GM12878 (cell line): Measurements from ENCODE around the gene B3GALNT2. TPM values are rescaled to one million over a fixed set of nuclear protein-coding genes. Genes with fewer than 3 reads are reported as not detected.

ENCODE experiments used
- ATAC-seq: fragments of 200-7000 bp; cut with Tn5 transposase; 3 replicates; pipeline ENCODE4 v1.9.1; 2020; ENCODE audit warnings: mild to moderate bottlenecking, moderate library complexity
- BruUV-seq: library from RNA; stranded (reverse); fragments of 400-500 nt; replicated peaks from 2 replicates; lab custom pipeline; 2021; lab: Mats Ljungman, UMichigan
- CTCF ChIA-PET: fragments of 300-600 bp; sonication (Branson Sonifier 250); formaldehyde crosslinking; extraction: SDS; loops from one replicate; lab custom pipeline; 2021; ENCODE audit warnings: inconsistent platforms; lab: Yijun Ruan, JAX
- POLR2A ChIA-PET: fragments of 350-600 bp; formaldehyde crosslinking; extraction: SDS; loops from one replicate; lab custom pipeline; 2021; ENCODE audit warnings: inconsistent platforms; lab: Charles Lee
- RAD21 ChIA-PET: fragments of 300-600 bp; sonication (Branson Sonifier 250); formaldehyde crosslinking; loops from one replicate; lab custom pipeline; 2023; ENCODE audit warnings: antibody characterized with exemption; ENCODE audit not compliant: unreplicated experiment; lab: Charles Lee
- SMC1A ChIA-PET: fragments of 300-600 bp; sonication (Branson Sonifier 250); formaldehyde crosslinking; loops from one replicate; lab custom pipeline; 2023; ENCODE audit not compliant: unreplicated experiment, uncharacterized antibody; lab: Charles Lee
- DNase-seq: peaks from one replicate; pipeline ENCODE4 v3.0.0-alpha.2; 2011; ENCODE audit warnings: low read depth, low spot score
- FAIRE-seq: peaks from 3 replicates; lab custom pipeline; 2011; peaks lifted over from hg19 to GRCh38; lab: Jason Lieb, UNC
- H2AFZ ChIP-seq: 2 replicates; pipeline ENCODE4 v1.6.0; 2011; ENCODE audit warnings: low read depth, low read length, control low read depth; ENCODE audit not compliant: control insufficient read depth
- H3K27ac ChIP-seq: 2 replicates; pipeline ENCODE4 v1.5.1; 2011; ENCODE audit warnings: control low read depth; ENCODE audit not compliant: control insufficient read depth, insufficient read depth
- H3K27me3 ChIP-seq, 2 experiments: replicated peaks in 1 of 2; 2 replicates each; pipeline versions ENCODE4 v1.6.0 to v1.6.1; 2011; ENCODE audit warnings: low read length in 1 of 2; ENCODE audit not compliant: control insufficient read depth in 2 of 2, insufficient read depth in 2 of 2
- H3K36me3 ChIP-seq, 2 experiments: 2 replicates each; pipeline ENCODE4 v1.5.1; 2011; ENCODE audit warnings: low read length in 1 of 2; ENCODE audit not compliant: control insufficient read depth in 2 of 2, insufficient read depth in 2 of 2
- H3K4me1 ChIP-seq: 2 replicates; pipeline ENCODE4 v1.6.1; 2011; ENCODE audit warnings: mild to moderate bottlenecking, low read length, moderate library complexity, mixed read lengths; ENCODE audit not compliant: control insufficient read depth, insufficient read depth
- H3K4me2 ChIP-seq: 2 replicates; pipeline ENCODE4 v1.6.0; 2011; ENCODE audit warnings: control low read depth; ENCODE audit not compliant: control insufficient read depth, insufficient read depth
- H3K4me3 ChIP-seq: fragments of 200-600 bp; sonication (generic); 2 replicates; pipeline ENCODE4 v1.5.1; 2016
- H3K79me2 ChIP-seq: 2 replicates; pipeline ENCODE4 v1.6.0; 2011; ENCODE audit warnings: low read length; ENCODE audit not compliant: control insufficient read depth, insufficient read depth
- H3K9ac ChIP-seq: 2 replicates; pipeline ENCODE4 v1.8.0; 2011; ENCODE audit warnings: low read length, control low read depth, mixed read lengths; ENCODE audit not compliant: control insufficient read depth, insufficient read depth
- H3K9me3 ChIP-seq: replicated peaks from 3 replicates; pipeline ENCODE4 v1.5.1; 2011; ENCODE audit warnings: mild to moderate bottlenecking, low read length; ENCODE audit not compliant: control insufficient read depth, insufficient read depth
- H4K20me1 ChIP-seq: 2 replicates; pipeline ENCODE4 v1.6.0; 2011; ENCODE audit not compliant: control insufficient read depth, insufficient read depth
- ASH2L ChIP-seq: fragments of 300-600, 200-600 bp; sonication (generic); IDR thresholded peaks from 2 replicates; pipeline ENCODE4 v1.6.1; 2017; ENCODE audit warnings: low read depth, mild to moderate bottlenecking, borderline replicate concordance
- BCL11A ChIP-seq: IDR thresholded peaks from 2 replicates; pipeline ENCODE4 v1.6.1; 2011; ENCODE audit warnings: low read depth, low read length
- CREM ChIP-seq: IDR thresholded peaks from 2 replicates; pipeline ENCODE4 v1.6.1; 2014; ENCODE audit warnings: antibody characterized with exemption, low read depth
- FOXM1 ChIP-seq: IDR thresholded peaks from 2 replicates; pipeline ENCODE4 v1.6.1; 2012; ENCODE audit warnings: low read depth, mild to moderate bottlenecking, inconsistent platforms, low read length, moderate library complexity
- KDM1A ChIP-seq: fragments of 200-600 bp; sonication (generic); IDR thresholded peaks from 2 replicates; pipeline ENCODE4 v1.6.1; 2016; ENCODE audit warnings: borderline replicate concordance
- NFYB ChIP-seq: IDR thresholded peaks from 2 replicates; pipeline ENCODE4 v1.6.1; 2011; ENCODE audit warnings: low read depth, mild to moderate bottlenecking, low read length, improper control_type of control experiment, moderate library complexity; ENCODE audit not compliant: insufficient read depth
- PAX5 ChIP-seq: IDR thresholded peaks from 2 replicates; pipeline ENCODE4 v1.6.1; 2011; ENCODE audit warnings: low read depth, low read length, borderline replicate concordance
- YBX1 ChIP-seq: fragments of 450-650 bp; IDR thresholded peaks from 2 replicates; pipeline ENCODE4 v1.6.1; 2016; ENCODE audit warnings: antibody characterized with exemption
- ZBED1 ChIP-seq: IDR thresholded peaks from 2 replicates; pipeline ENCODE4 v1.6.1; 2016; ENCODE audit warnings: borderline replicate concordance
- WGBS: methylation state at CpG from one replicate; pipeline ENCODE4 v1.1.6; 2016; ENCODE audit warnings: low lambda C conversion rate; ENCODE audit not compliant: insufficient replicate concordance, insufficient coverage; ENCODE audit errors: missing lambda C conversion rate; 5-methylcytosine and 5-hydroxymethylcytosine counted together
- in situ Hi-C: fragments of 300-500 bp; cut with MboI; formaldehyde crosslinking; loops from 9 replicates; pipeline ENCODE4 v1.14.3; 2018; ENCODE audit warnings: mixed read lengths
- intact Hi-C: fragments of 100-400 bp; cut with micrococcal nuclease; formaldehyde crosslinking; loops from one replicate; pipeline ENCODE4 v1.14.2; 2022; ENCODE audit not compliant: unreplicated experiment
- polyA plus RNA-seq, 11 experiments: library from polyadenylated mRNA; depleted of rRNA in 4 of 11; unstranded in 6 of 11; stranded (reverse) in 5 of 11; fragments of >200 nt; fragmentation: Nextera tagmentation in 4 of 11; fragmentation: Illumina TruSeq in 1 of 11; extraction: Ambion mirVana in 4 of 11; extraction: Trizol in 1 of 11; gene quantifications; 1 replicate in 1 of 11; 2 replicates in 10 of 11; pipeline versions ENCODE4 v1.2.1 to v1.2.3, GENCODE V29; 2011 to 2016; ENCODE audit warnings: inconsistent platforms in 2 of 11, missing spikeins in 2 of 11, low read depth in 1 of 11
- total RNA-seq, 4 experiments: library from RNA; depleted of rRNA in 3 of 4; stranded (reverse); fragments of >200 nt in 3 of 4; fragmentation: Illumina TruSeq in 1 of 4; extraction: Trizol in 1 of 4; gene quantifications; 2 replicates each; pipeline versions ENCODE4 v1.2.1 to v1.2.3, GENCODE V29; 2013 to 2021
- TF ChIP-seq, protein P1 (sequence below): fragments of 150-350 bp; IDR thresholded peaks from 2 replicates; pipeline ENCODE4 v1.6.1; 2016; ENCODE audit warnings: low read depth, low read length

Gene B3GALNT2
- total and polyA plus RNA-seq, 10 of the 15 experiments (the other 5 are each of a cell fraction or from before 2014, with no cell fraction given): 0.77 to 19.7 (median 12.7) TPM

DNA sequence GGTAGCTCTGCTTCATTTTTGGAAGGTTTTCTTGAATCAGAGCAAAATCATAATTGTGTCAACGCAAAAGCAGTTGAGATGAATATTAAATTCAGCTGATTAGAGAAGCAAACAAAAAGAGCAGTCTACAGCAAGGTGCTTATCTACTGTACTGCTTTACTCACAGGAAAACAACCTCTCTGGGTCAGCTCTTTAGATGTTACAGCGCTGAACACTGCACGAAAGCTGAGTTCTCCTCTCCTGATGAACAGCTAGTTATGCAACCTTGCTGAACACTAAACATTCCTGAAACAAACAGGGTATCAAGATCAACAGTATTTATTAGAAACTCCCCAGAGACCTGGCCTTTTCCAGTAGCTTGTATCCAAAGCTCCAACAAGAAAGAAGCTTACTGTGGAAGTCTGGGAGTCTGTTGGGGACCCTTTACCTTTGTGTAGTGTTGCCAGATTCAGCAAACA, 95.7 kb downstream of the B3GALNT2 start:
- in situ Hi-C loops: no loop called here
- intact Hi-C loops: no loop called here
- no peak for DNase-seq

More for the DNA sequence above, 95.7 kb downstream of the B3GALNT2 start:
- ATAC-seq (no peak), FAIRE-seq (no peak)
- Histone ChIP-seq H3K79me2 (no peaks in the 10 kb centered on the region), H3K4me1 (no peaks in the 10 kb centered on the region), H3K36me3 (peaks cover 0 to 1% of the 10 kb centered on the region in 2 experiments; a peak in 1 of 4 replicates), H4K20me1 (no peaks in the 10 kb centered on the region), H2AFZ (no peak overlapping the region), H3K9me3 (no peaks in the 10 kb centered on the region), H3K27me3 (no peaks in the 10 kb centered on the region), H3K4me2 (no peak overlapping the region), H3K27ac (no peak overlapping the region), H3K9ac (no peak overlapping the region), H3K4me3 (no peak overlapping the region)
- TF ChIP-seq YBX1 (no peak), ASH2L (no peak), NFYB (no peak), KDM1A (no peak), FOXM1 (no peak), PAX5 (no peak), BCL11A (no peak), ZBED1 (no peak), CREM (no peak)
- TF ChIP-seq, protein P1, sequence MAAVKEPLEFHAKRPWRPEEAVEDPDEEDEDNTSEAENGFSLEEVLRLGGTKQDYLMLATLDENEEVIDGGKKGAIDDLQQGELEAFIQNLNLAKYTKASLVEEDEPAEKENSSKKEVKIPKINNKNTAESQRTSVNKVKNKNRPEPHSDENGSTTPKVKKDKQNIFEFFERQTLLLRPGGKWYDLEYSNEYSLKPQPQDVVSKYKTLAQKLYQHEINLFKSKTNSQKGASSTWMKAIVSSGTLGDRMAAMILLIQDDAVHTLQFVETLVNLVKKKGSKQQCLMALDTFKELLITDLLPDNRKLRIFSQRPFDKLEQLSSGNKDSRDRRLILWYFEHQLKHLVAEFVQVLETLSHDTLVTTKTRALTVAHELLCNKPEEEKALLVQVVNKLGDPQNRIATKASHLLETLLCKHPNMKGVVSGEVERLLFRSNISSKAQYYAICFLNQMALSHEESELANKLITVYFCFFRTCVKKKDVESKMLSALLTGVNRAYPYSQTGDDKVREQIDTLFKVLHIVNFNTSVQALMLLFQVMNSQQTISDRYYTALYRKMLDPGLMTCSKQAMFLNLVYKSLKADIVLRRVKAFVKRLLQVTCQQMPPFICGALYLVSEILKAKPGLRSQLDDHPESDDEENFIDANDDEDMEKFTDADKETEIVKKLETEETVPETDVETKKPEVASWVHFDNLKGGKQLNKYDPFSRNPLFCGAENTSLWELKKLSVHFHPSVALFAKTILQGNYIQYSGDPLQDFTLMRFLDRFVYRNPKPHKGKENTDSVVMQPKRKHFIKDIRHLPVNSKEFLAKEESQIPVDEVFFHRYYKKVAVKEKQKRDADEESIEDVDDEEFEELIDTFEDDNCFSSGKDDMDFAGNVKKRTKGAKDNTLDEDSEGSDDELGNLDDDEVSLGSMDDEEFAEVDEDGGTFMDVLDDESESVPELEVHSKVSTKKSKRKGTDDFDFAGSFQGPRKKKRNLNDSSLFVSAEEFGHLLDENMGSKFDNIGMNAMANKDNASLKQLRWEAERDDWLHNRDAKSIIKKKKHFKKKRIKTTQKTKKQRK: no peak
- ChIA-PET CTCF (interaction anchor here (0.8 kb wide), 1 partner anchor 8 kb away, joined by 6 read pairs; no protein-coding TSS in a partner anchor), POLR2A (interaction anchor here (0.6 kb wide), 1 partner anchor 44 kb away, joined by 3 read pairs; no protein-coding TSS in a partner anchor), RAD21 (interaction anchor here (0.7 to 0.9 kb wide), 2 partner anchors 8 to 155 kb away, joined by 3 to 5 read pairs; no protein-coding TSS in a partner anchor), SMC1A (interaction anchor here (1.0 to 1.5 kb wide), 3 partner anchors 10 to 211 kb away, joined by 3 to 7 read pairs (median 3); no protein-coding TSS in a partner anchor)
- WGBS: 100% methylated on average over 3 of the region's 3 CpGs
- no TSS peak for BruUV-seq
